Astrocyte of the spinal cord (primary cell): ENCODE measurements around the gene YAF2.
A peak's percentile ranks its signal among the peaks of the same experiment; 100 is the strongest.

ENCODE experiments used
- DNase-seq: peaks from one replicate; pipeline ENCODE4 v3.0.0; 2011; ENCODE audit warnings: low read depth, low spot score
- H3K4me3 ChIP-seq: 2 replicates; pipeline ENCODE4 v1.5.1; 2011; ENCODE audit warnings: low read depth, mild to moderate bottlenecking, low read length, moderate library complexity
- in situ Hi-C: cut with HindIII; loops from 2 replicates; pipeline ENCODE4 v1.10.0; 2017; ENCODE audit warnings: low sequenced_read_pairs
- TF ChIP-seq, protein P1 (sequence below): IDR thresholded peaks from 2 replicates; pipeline ENCODE4 v1.5.1; 2012; ENCODE audit warnings: low read depth, mild to moderate bottlenecking, low read length, inconsistent platforms

The YAF2 gene

DNA sequence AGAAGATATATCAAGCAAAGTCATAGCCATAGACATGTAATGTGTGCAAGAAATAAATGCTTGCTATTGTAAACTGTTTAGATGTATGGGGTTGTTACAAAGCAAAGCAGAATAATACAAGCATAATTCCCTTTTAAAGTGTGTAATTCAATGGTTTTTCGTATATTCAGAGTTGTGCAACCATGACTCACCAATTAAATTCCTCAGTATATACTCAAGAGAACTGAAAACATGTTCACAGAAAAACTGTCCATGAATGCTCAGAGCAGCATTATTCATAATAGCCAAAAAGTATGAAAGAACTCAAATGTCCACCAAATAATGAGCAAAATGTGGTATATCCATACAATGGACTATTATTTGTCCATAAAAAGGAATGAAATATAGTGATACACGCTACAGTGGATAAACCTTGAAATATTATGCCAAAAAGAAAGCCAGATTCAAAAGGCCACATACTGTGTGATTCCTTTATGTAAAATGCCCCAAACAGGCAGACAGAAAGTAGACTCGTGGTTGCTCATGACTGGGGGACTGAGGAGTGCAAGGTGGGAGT lies 102.7 kb downstream of the YAF2 start:
- peak; percentile 72 for DNase-seq
- no peak overlapping the region for H3K4me3 ChIP-seq
- in situ Hi-C loops = no loop called here
- TF ChIP-seq, protein P1, sequence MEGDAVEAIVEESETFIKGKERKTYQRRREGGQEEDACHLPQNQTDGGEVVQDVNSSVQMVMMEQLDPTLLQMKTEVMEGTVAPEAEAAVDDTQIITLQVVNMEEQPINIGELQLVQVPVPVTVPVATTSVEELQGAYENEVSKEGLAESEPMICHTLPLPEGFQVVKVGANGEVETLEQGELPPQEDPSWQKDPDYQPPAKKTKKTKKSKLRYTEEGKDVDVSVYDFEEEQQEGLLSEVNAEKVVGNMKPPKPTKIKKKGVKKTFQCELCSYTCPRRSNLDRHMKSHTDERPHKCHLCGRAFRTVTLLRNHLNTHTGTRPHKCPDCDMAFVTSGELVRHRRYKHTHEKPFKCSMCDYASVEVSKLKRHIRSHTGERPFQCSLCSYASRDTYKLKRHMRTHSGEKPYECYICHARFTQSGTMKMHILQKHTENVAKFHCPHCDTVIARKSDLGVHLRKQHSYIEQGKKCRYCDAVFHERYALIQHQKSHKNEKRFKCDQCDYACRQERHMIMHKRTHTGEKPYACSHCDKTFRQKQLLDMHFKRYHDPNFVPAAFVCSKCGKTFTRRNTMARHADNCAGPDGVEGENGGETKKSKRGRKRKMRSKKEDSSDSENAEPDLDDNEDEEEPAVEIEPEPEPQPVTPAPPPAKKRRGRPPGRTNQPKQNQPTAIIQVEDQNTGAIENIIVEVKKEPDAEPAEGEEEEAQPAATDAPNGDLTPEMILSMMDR = no peak

DNA sequence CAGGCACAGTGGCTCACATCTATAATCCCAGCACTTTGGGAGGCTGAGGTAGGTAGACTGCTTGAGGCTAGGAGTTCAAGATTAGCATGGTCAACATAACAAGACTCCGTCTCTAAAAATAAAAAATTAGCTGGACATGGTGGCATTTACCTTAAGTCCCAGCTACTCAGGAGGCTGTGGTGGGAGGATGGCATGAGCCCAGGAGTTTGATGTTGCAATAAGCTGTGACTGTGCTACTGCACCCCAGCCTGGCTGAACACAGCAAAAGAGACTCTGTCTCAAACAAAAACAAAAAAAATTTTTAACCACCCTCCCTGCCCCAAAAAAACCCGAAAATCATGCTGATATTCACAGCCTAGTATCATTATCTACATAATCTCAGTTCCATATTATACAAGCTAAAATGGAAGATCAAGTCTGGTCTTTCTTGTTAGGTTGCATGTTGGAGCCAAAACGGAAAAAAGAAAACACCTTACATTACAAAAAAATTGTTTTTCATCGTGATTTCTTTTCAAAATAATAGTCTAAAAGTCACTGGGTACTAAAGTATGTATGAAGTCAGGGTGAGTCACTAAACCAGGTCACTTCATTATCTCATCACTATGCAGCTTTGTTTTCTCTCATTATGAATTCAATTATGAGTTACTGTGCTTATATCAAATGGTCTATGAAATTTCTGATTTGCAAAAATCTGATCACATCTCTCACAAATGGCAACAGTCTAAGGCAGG lies 107.2 kb downstream of the YAF2 start:
- in situ Hi-C loops = no loop called here
- H3K4me3 ChIP-seq = peak overlapping the region; percentile 2
- peak; percentile 59 for DNase-seq
- TF ChIP-seq, protein P1 = no peak

DNA sequence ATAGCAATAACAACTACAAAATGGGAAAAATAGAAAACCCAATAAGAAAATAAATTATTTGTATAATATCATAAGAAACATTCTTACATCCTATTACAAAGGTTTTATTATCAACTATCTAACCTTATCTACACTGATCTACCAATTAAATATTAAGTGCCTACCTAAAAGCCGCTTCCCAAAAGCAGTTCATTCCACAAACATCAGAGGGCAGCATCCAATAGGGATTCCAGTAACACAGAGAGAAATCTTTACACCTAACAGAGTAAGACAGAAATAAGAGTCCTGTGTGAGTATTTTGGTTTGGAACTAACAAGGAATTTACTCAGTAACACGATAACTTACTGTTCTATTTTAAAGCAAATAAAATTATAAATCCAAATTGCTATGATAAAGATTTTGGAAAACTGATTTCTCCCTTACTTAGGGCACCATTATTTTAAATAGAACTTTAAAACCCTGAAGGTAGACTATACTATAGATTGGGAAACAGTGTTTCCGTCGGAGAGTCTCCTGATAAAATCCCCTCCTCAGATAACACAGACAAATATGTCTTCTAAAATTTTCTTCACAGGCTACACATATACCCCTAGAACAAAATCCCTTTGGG lies 108.3 kb downstream of the YAF2 start:
- TF ChIP-seq, protein P1 = peak; percentile 84
- in situ Hi-C loops = no loop called here
- peak; percentile 80 for DNase-seq
- no peak overlapping the region for H3K4me3 ChIP-seq

DNA sequence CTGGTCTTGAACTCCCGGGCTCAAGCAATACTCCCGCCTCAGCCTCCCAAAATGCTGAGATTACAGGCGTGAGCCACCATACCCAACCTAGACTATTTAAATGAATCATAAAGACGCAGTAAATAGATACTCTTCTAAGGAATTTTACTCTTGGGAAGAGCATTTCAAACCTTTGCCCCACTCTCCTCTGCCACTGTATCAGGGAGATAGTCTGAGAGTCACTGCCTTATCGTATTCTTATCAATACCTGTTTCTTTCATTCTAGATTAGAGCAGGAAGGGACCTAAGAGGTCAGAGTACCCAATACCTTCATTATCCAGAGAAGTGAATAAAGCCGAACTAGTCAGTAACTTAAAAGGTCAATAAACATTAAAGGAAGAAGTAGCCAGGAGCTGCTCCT lies 109.2 kb downstream of the YAF2 start:
- in situ Hi-C loops = no loop called here

DNA sequence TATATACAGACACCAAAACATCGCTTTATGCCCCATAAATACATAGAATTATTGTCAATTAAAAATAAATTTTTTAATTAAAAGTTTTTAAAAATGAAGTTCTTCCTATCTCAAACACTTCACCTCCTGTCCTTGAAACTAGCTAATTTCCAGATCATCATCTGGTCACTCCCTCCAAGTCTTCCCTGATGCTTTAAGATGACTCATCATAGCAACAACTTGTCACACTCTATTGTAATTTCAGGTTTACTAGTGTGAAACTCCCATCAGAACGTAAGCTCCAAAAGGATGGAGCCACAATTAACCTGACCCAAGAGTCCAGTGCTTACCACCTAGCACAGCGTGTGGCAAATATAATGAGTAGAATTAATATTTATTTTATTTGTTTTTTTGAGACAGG lies 109.7 kb downstream of the YAF2 start:
- in situ Hi-C loops = no loop called here
- DNase-seq = peak; percentile 31
- no peak overlapping the region for H3K4me3 ChIP-seq
- TF ChIP-seq, protein P1 = no peak

More for the DNA sequence above, 109.2 kb downstream of the YAF2 start:
- H3K4me3 ChIP-seq = no peak overlapping the region
- TF ChIP-seq, protein P1 = no peak
- DNase-seq = no peak

DNA sequence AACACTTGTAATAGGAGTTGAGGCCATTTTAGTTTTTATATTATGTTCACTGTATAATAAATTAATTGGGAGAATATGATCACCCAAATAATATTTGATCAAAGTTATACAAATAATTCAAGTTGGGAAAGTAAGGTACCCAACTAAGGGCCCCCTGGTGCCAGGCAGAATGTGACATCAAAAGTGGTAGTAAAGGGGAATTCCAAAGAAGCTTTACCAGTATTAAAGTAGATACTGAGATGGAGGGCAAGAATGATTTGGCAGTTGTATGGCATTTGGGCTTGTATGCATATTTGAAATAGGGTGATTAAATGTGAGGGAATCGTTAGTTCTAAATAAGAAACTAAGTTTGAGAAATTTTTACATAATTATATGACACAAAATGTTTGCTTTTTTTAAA lies 111.1 kb downstream of the YAF2 start:
- no peak for DNase-seq
- H3K4me3 ChIP-seq = no peak overlapping the region
- TF ChIP-seq, protein P1 = no peak
- in situ Hi-C loops = no loop called here
